IMR-90 (cell line): Measurements from ENCODE around the gene TNFRSF9. TPM values are rescaled to one million over a fixed set of nuclear protein-coding genes. Genes with fewer than 3 reads are reported as not detected.

Source experiments
- ATAC-seq: fragments of 200-7000 bp; cut with Tn5 transposase; 2 replicates; pipeline ENCODE4 v1.9.1; 2020; ENCODE audit warnings: low read depth, mild to moderate bottlenecking, moderate library complexity
- BruUV-seq: library from RNA; stranded (reverse); fragments of 400-500 nt; replicated peaks from 2 replicates; lab custom pipeline; 2021; lab: Mats Ljungman, UMichigan
- CTCF ChIA-PET: fragments of 300-600 bp; formaldehyde crosslinking; extraction: SDS; loops from one replicate; lab custom pipeline; 2021; ENCODE audit warnings: antibody characterized with exemption; lab: Yijun Ruan, JAX
- POLR2A ChIA-PET: fragments of 300-600 bp; sonication (Branson Sonifier 250); formaldehyde crosslinking; loops from one replicate; lab custom pipeline; 2022; ENCODE audit warnings: antibody characterized with exemption; ENCODE audit not compliant: unreplicated experiment; lab: Charles Lee
- DNase-seq: peaks from one replicate; pipeline ENCODE4 v3.0.0; 2013
- H2AFZ ChIP-seq: replicated peaks from 2 replicates; pipeline ENCODE3; 2013; ENCODE audit warnings: low read length, mild to moderate bottlenecking; ENCODE audit not compliant: poor library complexity
- H2AK5ac ChIP-seq: 2 replicates; pipeline ENCODE4 v1.6.1; 2013; ENCODE audit warnings: low read depth, low read length, inconsistent platforms
- H2AK9ac ChIP-seq: replicated peaks from 2 replicates; pipeline ENCODE3; 2013; ENCODE audit warnings: mild to moderate bottlenecking, low read depth, low read length, moderate library complexity; ENCODE audit not compliant: poor library complexity
- H2BK120ac ChIP-seq: 2 replicates; pipeline ENCODE4 v1.6.1; 2013; ENCODE audit warnings: low read depth, low read length, inconsistent platforms
- H2BK15ac ChIP-seq: 3 replicates; pipeline ENCODE4 v1.6.1; 2013; ENCODE audit warnings: low read depth, low read length, inconsistent platforms
- H2BK20ac ChIP-seq: 2 replicates; pipeline ENCODE4 v1.6.1; 2013; ENCODE audit warnings: low read depth, mild to moderate bottlenecking, inconsistent platforms, low read length, moderate library complexity
- H2BK5ac ChIP-seq: 2 replicates; pipeline ENCODE4 v1.6.1; 2013; ENCODE audit warnings: mild to moderate bottlenecking, low read depth, low read length, inconsistent platforms; ENCODE audit not compliant: poor library complexity, severe bottlenecking
- H3K14ac ChIP-seq: replicated peaks from 2 replicates; pipeline ENCODE4 v1.6.1; 2013; ENCODE audit warnings: low read depth, low read length, inconsistent platforms
- H3K18ac ChIP-seq: 2 replicates; pipeline ENCODE4 v1.6.1; 2013; ENCODE audit warnings: low read depth, low read length, control low read depth
- H3K23ac ChIP-seq: 2 replicates; pipeline ENCODE4 v1.6.1; 2013; ENCODE audit warnings: low read depth, low read length, inconsistent platforms
- H3K27ac ChIP-seq: 2 replicates; pipeline ENCODE4 v1.5.1; 2013; ENCODE audit warnings: mild to moderate bottlenecking, control low read depth, low read length; ENCODE audit not compliant: insufficient read depth
- H3K27me3 ChIP-seq: 2 replicates; pipeline ENCODE4 v1.6.1; 2013; ENCODE audit warnings: low read length; ENCODE audit not compliant: control insufficient read depth, insufficient read depth
- H3K36me3 ChIP-seq: 2 replicates; pipeline ENCODE4 v1.6.1; 2013; ENCODE audit warnings: low read length, mixed read lengths; ENCODE audit not compliant: control insufficient read depth, insufficient read depth
- H3K4ac ChIP-seq: 2 replicates; pipeline ENCODE4 v1.6.1; 2013; ENCODE audit warnings: low read depth, low read length, inconsistent platforms
- H3K4me1 ChIP-seq: 2 replicates; pipeline ENCODE4 v1.6.1; 2013; ENCODE audit warnings: low read length, mixed read lengths; ENCODE audit not compliant: control insufficient read depth, insufficient read depth
- H3K4me2 ChIP-seq: 2 replicates; pipeline ENCODE4 v1.6.1; 2013; ENCODE audit warnings: low read depth, mild to moderate bottlenecking, control low read depth, low read length, moderate library complexity
- H3K4me3 ChIP-seq: 2 replicates; pipeline ENCODE4 v1.5.1; 2013; ENCODE audit warnings: low read depth, mild to moderate bottlenecking, control low read depth, low read length, moderate library complexity; ENCODE audit not compliant: insufficient read depth
- H3K56ac ChIP-seq: 2 replicates; pipeline ENCODE4 v1.6.1; 2013; ENCODE audit warnings: low read length, inconsistent platforms; ENCODE audit not compliant: insufficient read depth; ENCODE audit errors: extremely low read depth
- H3K79me1 ChIP-seq, 2 experiments: 2 replicates each; pipeline ENCODE4 v1.6.1; 2013; ENCODE audit warnings: low read length in 2 of 2, inconsistent platforms in 1 of 2, low read depth in 1 of 2
- H3K9ac ChIP-seq: 2 replicates; pipeline ENCODE4 v1.6.1; 2013; ENCODE audit warnings: low read depth, low read length, control low read depth
- H3K9me1 ChIP-seq: 2 replicates; pipeline ENCODE4 v1.6.1; 2013; ENCODE audit warnings: low read length, inconsistent platforms; ENCODE audit not compliant: insufficient read depth
- H3K9me3 ChIP-seq: 2 replicates; pipeline ENCODE4 v1.6.1; 2013; ENCODE audit warnings: low read length; ENCODE audit not compliant: control insufficient read depth, insufficient read depth
- H4K20me1 ChIP-seq: 2 replicates; pipeline ENCODE4 v1.6.1; 2013; ENCODE audit warnings: low read length, inconsistent platforms; ENCODE audit not compliant: insufficient read depth
- H4K5ac ChIP-seq: 2 replicates; pipeline ENCODE4 v1.6.1; 2013; ENCODE audit warnings: mild to moderate bottlenecking, low read depth, low read length, control low read depth
- H4K8ac ChIP-seq, 2 experiments: 2 replicates each; pipeline ENCODE4 v1.6.1; 2013; ENCODE audit warnings: low read depth in 2 of 2, low read length in 2 of 2, control low read depth in 1 of 2, inconsistent platforms in 1 of 2
- H4K91ac ChIP-seq: 2 replicates; pipeline ENCODE4 v1.6.1; 2013; ENCODE audit warnings: low read depth, low read length, inconsistent platforms; ENCODE audit not compliant: insufficient read depth
- BHLHE40 ChIP-seq: fragments of 150-350 bp; IDR thresholded peaks from 2 replicates; pipeline ENCODE4 v1.6.1; 2016; ENCODE audit warnings: mild to moderate bottlenecking, low read depth, low read length
- CEBPB ChIP-seq: IDR thresholded peaks from 2 replicates; pipeline ENCODE4 v1.6.1; 2012; ENCODE audit warnings: low read depth, low read length, improper control_type of control experiment
- CHD1 ChIP-seq: IDR thresholded peaks from 2 replicates; pipeline ENCODE4 v1.6.1; 2012; ENCODE audit warnings: low read depth, low read length, improper control_type of control experiment
- CTCF ChIP-seq: conservative IDR thresholded peaks from 2 replicates; pipeline ENCODE4 v1.5.1; 2012; ENCODE audit warnings: mild to moderate bottlenecking, low read depth, low read length, improper control_type of control experiment
- ELK1 ChIP-seq: fragments of 150-350 bp; IDR thresholded peaks from 2 replicates; pipeline ENCODE4 v1.6.1; 2016; ENCODE audit warnings: low read depth, mild to moderate bottlenecking, low read length, moderate library complexity, borderline replicate concordance
- FOS ChIP-seq: fragments of 150-350 bp; IDR thresholded peaks from 2 replicates; pipeline ENCODE4 v1.6.1; 2016; ENCODE audit warnings: low read depth, low read length
- MAFK ChIP-seq: IDR thresholded peaks from 2 replicates; pipeline ENCODE4 v1.6.1; 2012; ENCODE audit warnings: low read depth, low read length, improper control_type of control experiment
- MAZ ChIP-seq: IDR thresholded peaks from 2 replicates; pipeline ENCODE4 v1.6.1; 2012; ENCODE audit warnings: low read depth, mild to moderate bottlenecking, low read length, improper control_type of control experiment, moderate library complexity, borderline replicate concordance
- MXI1 ChIP-seq: IDR thresholded peaks from 2 replicates; pipeline ENCODE4 v1.6.1; 2012; ENCODE audit warnings: low read depth, mild to moderate bottlenecking, low read length, moderate library complexity, borderline replicate concordance
- NFE2L2 ChIP-seq: fragments of 150-350 bp; IDR thresholded peaks from 2 replicates; pipeline ENCODE4 v1.6.1; 2016; ENCODE audit warnings: low read depth, mild to moderate bottlenecking, low read length
- POLR2A ChIP-seq: IDR thresholded peaks from 2 replicates; pipeline ENCODE4 v1.6.1; 2012; ENCODE audit warnings: mild to moderate bottlenecking, low read depth, low read length
- RAD21 ChIP-seq: IDR thresholded peaks from 2 replicates; pipeline ENCODE4 v1.6.1; 2012; ENCODE audit warnings: low read length, improper control_type of control experiment
- RCOR1 ChIP-seq: IDR thresholded peaks from 2 replicates; pipeline ENCODE4 v1.6.1; 2012; ENCODE audit warnings: mild to moderate bottlenecking, low read length, improper control_type of control experiment; ENCODE audit not compliant: insufficient replicate concordance
- RFX5 ChIP-seq: IDR thresholded peaks from 2 replicates; pipeline ENCODE4 v1.8.0; 2012; ENCODE audit warnings: low read depth, mild to moderate bottlenecking, low read length, moderate library complexity
- SMC3 ChIP-seq: fragments of 150-350 bp; IDR thresholded peaks from 2 replicates; pipeline ENCODE4 v1.6.1; 2016; ENCODE audit warnings: low read depth, mild to moderate bottlenecking, antibody characterized with exemption, low read length, moderate library complexity
- WGBS, 2 experiments: methylation state at CpG; one replicate each; pipeline versions ENCODE4 v1.1.5 to v1.1.7; 2013; ENCODE audit warnings: missing lambda C conversion rate in 2 of 2; ENCODE audit not compliant: insufficient read length in 1 of 2; ENCODE audit errors: extremely low coverage in 2 of 2; 5-methylcytosine and 5-hydroxymethylcytosine counted together
- dilution Hi-C: fragments of 300-500 bp; cut with HindIII; formaldehyde crosslinking; loops from one replicate; pipeline ENCODE4 v1.14.3; 2018; ENCODE audit warnings: low sequenced_read_pairs; ENCODE audit not compliant: unreplicated experiment
- in situ Hi-C: fragments of 300-500 bp; cut with MboI; formaldehyde crosslinking; loops from 3 replicates; pipeline ENCODE4 v1.14.3; 2019; ENCODE audit warnings: low sequenced_read_pairs, inconsistent platforms, mixed read lengths
- intact Hi-C: fragments of 100-400 bp; cut with micrococcal nuclease; formaldehyde crosslinking; loops from 2 replicates; pipeline ENCODE4 v1.10.0; 2022
- polyA plus RNA-seq, 3 experiments: library from polyadenylated mRNA; depleted of rRNA; stranded (reverse); fragments of >200 nt; gene quantifications; 2 replicates each; pipeline ENCODE4 v1.2.3, GENCODE V29; 2012; ENCODE audit warnings: low replicate concordance in 1 of 3
- total RNA-seq: library from RNA; depleted of rRNA; stranded (reverse); fragments of >200 nt; gene quantifications from 2 replicates; pipeline ENCODE4 v1.2.3, GENCODE V29; 2012
- TF ChIP-seq, protein P1 (sequence below): fragments of 150-350 bp; IDR thresholded peaks from 2 replicates; pipeline ENCODE4 v1.6.1; 2017; ENCODE audit warnings: mild to moderate bottlenecking, antibody characterized with exemption, low read length, low read depth

The TNFRSF9 gene
- total and polyA plus RNA-seq, 2 of the 4 experiments (the other 2 are of a cell fraction): 0.43 to 0.72 TPM

GRCh38 chr1:7971024-7971423 is 30.4 kb upstream of the TNFRSF9 start:
- Histone ChIP-seq H3K4me2 (no peak overlapping the region), H4K8ac (no peak overlapping the region), H3K9ac (no peak overlapping the region), H3K9me1 (no peaks in the 10 kb centered on the region), H3K14ac (no peak overlapping the region), H2BK120ac (no peak overlapping the region), H2AFZ (no peak overlapping the region), H3K27ac (no peak overlapping the region), H3K4me3 (no peak overlapping the region), H2BK15ac (no peak overlapping the region), H2BK5ac (no peak overlapping the region), H2AK9ac (no peak overlapping the region), H3K79me1 (peaks cover 19 to 61% of the 10 kb centered on the region in 2 experiments), H3K56ac (no peak overlapping the region), H3K18ac (no peak overlapping the region), H2AK5ac (no peak overlapping the region), H4K91ac (no peak overlapping the region), H3K23ac (no peak overlapping the region), H4K5ac (no peak overlapping the region), H3K36me3 (peaks cover 35% of the 10 kb centered on the region), H3K27me3 (no peaks in the 10 kb centered on the region), H2BK20ac (no peak overlapping the region), H4K20me1 (peaks cover 31% of the 10 kb centered on the region), H3K9me3 (no peaks in the 10 kb centered on the region), H3K4ac (no peak overlapping the region), H3K4me1 (no peaks in the 10 kb centered on the region)
- ChIA-PET POLR2A (no interaction called here), CTCF (no interaction called here)
- intact Hi-C loops (no loop called here), dilution Hi-C loops (no loop called here), in situ Hi-C loops (no loop called here)
- WGBS, 2 experiments: 87% methylated on average over 2 of the region's 6 CpGs; no CpG with 5 or more reads in 1 of the 2 experiments
- no TSS peak for BruUV-seq
- TF ChIP-seq CEBPB (no peak), CTCF (no peak), SMC3 (no peak), MAZ (no peak), CHD1 (no peak), BHLHE40 (no peak), MAFK (no peak), RCOR1 (no peak), MXI1 (no peak), RFX5 (no peak), FOS (no peak), ELK1 (no peak), POLR2A (no peak), RAD21 (no peak), NFE2L2 (no peak)
- TF ChIP-seq, protein P1, sequence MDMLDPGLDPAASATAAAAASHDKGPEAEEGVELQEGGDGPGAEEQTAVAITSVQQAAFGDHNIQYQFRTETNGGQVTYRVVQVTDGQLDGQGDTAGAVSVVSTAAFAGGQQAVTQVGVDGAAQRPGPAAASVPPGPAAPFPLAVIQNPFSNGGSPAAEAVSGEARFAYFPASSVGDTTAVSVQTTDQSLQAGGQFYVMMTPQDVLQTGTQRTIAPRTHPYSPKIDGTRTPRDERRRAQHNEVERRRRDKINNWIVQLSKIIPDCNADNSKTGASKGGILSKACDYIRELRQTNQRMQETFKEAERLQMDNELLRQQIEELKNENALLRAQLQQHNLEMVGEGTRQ: no peak
- ATAC-seq (no peak), DNase-seq (no peak)
